WTC11 (cell line): Measurements from ENCODE around the gene CACNA1A.

Experiments used
- RELA ChIP-seq: sonication (generic); formaldehyde crosslinking; IDR thresholded peaks from 2 replicates; pipeline ENCODE4 v1.8.1; 2022; ENCODE audit warnings: missing genetic modification reagents, mild to moderate bottlenecking, borderline replicate concordance
- TF ChIP-seq, protein P1 (sequence below): sonication (generic); formaldehyde crosslinking; IDR thresholded peaks from 2 replicates; pipeline ENCODE4 v1.8.1; 2023; ENCODE audit warnings: mild to moderate bottlenecking, missing genetic modification reagents, moderate library complexity
- TF ChIP-seq, protein P2 (sequence below): fragments of 200-600 bp; IDR thresholded peaks from 2 replicates; pipeline ENCODE4 v1.8.0; 2022; ENCODE audit warnings: antibody characterized with exemption
- TF ChIP-seq, protein P3 (sequence below): sonication (generic); formaldehyde crosslinking; IDR thresholded peaks from 2 replicates; pipeline ENCODE4 v1.8.1; 2023; ENCODE audit warnings: mild to moderate bottlenecking, missing genetic modification reagents

DNA sequence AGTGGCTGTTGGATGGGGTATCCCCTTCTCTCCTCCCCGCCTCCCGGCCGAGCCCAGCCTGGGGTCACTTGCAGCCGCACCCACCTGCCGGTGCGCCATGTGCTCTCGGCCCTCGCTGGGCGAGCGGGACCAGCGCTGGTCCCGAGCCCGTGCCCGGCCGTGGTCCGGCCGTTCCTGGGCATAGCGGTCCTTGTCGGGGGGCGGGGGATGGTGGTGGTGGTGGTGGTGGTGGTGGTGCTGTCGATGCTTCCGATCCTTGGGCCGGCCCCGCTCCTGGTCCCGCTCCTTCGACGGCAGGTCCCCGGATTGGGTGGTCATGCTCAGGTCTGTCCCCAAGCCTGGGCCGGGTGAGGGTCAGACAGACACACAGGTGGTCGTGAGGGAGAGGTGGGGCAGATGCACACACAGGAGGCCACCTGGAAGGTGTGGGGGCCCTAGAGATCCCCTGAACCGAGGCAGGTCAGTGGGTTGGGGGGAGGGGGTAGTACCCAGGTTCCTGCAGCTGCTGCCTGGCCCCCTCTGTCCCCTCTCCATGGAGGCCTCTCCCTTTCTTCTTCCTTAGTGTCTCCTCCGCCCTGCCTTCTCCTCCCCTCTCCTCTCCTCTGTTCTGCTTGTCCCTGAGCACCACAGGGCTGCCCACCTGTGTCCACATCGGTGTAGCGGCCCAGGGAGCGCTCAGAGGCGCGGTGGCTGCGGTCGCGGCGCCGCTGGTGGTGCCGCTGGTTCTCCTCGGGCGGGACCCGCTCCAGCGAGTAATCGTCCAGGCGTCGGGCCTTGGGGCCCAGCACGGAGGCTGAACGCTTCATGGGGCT lies 297.4 kb downstream of the CACNA1A start:
- no peak for TF ChIP-seq RELA (CRISPR knock-in tag)
- TF ChIP-seq, protein P1, sequence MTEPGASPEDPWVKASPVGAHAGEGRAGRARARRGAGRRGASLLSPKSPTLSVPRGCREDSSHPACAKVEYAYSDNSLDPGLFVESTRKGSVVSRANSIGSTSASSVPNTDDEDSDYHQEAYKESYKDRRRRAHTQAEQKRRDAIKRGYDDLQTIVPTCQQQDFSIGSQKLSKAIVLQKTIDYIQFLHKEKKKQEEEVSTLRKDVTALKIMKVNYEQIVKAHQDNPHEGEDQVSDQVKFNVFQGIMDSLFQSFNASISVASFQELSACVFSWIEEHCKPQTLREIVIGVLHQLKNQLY (CRISPR knock-in tag) = no peak
- TF ChIP-seq, protein P2, sequence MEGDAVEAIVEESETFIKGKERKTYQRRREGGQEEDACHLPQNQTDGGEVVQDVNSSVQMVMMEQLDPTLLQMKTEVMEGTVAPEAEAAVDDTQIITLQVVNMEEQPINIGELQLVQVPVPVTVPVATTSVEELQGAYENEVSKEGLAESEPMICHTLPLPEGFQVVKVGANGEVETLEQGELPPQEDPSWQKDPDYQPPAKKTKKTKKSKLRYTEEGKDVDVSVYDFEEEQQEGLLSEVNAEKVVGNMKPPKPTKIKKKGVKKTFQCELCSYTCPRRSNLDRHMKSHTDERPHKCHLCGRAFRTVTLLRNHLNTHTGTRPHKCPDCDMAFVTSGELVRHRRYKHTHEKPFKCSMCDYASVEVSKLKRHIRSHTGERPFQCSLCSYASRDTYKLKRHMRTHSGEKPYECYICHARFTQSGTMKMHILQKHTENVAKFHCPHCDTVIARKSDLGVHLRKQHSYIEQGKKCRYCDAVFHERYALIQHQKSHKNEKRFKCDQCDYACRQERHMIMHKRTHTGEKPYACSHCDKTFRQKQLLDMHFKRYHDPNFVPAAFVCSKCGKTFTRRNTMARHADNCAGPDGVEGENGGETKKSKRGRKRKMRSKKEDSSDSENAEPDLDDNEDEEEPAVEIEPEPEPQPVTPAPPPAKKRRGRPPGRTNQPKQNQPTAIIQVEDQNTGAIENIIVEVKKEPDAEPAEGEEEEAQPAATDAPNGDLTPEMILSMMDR = no peak
- TF ChIP-seq, protein P3, sequence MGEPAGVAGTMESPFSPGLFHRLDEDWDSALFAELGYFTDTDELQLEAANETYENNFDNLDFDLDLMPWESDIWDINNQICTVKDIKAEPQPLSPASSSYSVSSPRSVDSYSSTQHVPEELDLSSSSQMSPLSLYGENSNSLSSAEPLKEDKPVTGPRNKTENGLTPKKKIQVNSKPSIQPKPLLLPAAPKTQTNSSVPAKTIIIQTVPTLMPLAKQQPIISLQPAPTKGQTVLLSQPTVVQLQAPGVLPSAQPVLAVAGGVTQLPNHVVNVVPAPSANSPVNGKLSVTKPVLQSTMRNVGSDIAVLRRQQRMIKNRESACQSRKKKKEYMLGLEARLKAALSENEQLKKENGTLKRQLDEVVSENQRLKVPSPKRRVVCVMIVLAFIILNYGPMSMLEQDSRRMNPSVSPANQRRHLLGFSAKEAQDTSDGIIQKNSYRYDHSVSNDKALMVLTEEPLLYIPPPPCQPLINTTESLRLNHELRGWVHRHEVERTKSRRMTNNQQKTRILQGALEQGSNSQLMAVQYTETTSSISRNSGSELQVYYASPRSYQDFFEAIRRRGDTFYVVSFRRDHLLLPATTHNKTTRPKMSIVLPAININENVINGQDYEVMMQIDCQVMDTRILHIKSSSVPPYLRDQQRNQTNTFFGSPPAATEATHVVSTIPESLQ (CRISPR knock-in tag) = no peak
